OCI-LY3 (cell line): ENCODE results near the gene PITRM1.

ENCODE experiments used
- H2AFZ ChIP-seq: fragments of 200-600, 300-600 bp; shearing (Covaris generic); 2 replicates; pipeline ENCODE4 v1.6.0; 2014; ENCODE audit warnings: antibody characterized with exemption, low read depth, low read length
- H3K27ac ChIP-seq: fragments of 200-600, 300-600 bp; sonication (generic); 2 replicates; pipeline ENCODE4 v1.5.1; 2014; ENCODE audit warnings: mild to moderate bottlenecking, low read length, moderate library complexity, mixed read lengths
- H3K27me3 ChIP-seq: fragments of 200-600, 300-600 bp; sonication (generic); 2 replicates; pipeline ENCODE4 v1.6.1; 2014; ENCODE audit warnings: low read depth, low read length, mixed read lengths
- H3K36me3 ChIP-seq: fragments of 200-600, 300-600 bp; sonication (generic); replicated peaks from 2 replicates; pipeline ENCODE3; 2014; ENCODE audit warnings: low read depth, low read length, mixed read lengths
- H3K4me1 ChIP-seq: fragments of 300-600, 200-600 bp; sonication (generic); 2 replicates; pipeline ENCODE4 v1.6.1; 2014; ENCODE audit warnings: low read length, mixed read lengths
- H3K4me2 ChIP-seq: fragments of 200-600, 300-600 bp; sonication (generic); 2 replicates; pipeline ENCODE4 v1.6.1; 2014; ENCODE audit warnings: low read length, mixed read lengths
- H3K4me3 ChIP-seq: fragments of 300-600, 200-600 bp; sonication (generic); 2 replicates; pipeline ENCODE4 v1.5.1; 2014; ENCODE audit warnings: antibody characterized with exemption, mild to moderate bottlenecking, low read length, moderate library complexity
- H3K79me2 ChIP-seq: fragments of 300-600, 200-600 bp; shearing (Covaris generic); 2 replicates; pipeline ENCODE4 v1.6.1; 2014; ENCODE audit warnings: mild to moderate bottlenecking, low read length, mixed read lengths
- H3K9ac ChIP-seq: fragments of 300-600, 200-600 bp; shearing (Covaris generic); 2 replicates; pipeline ENCODE4 v1.6.0; 2014; ENCODE audit warnings: mild to moderate bottlenecking, low read length, moderate library complexity
- H3K9me3 ChIP-seq: fragments of 200-600, 300-600 bp; shearing (Covaris generic); 2 replicates; pipeline ENCODE4 v1.6.1; 2014; ENCODE audit warnings: low read length, mixed read lengths; ENCODE audit not compliant: insufficient read depth
- H4K20me1 ChIP-seq: fragments of 200-600, 300-600 bp; sonication (generic); 2 replicates; pipeline ENCODE4 v1.6.1; 2016; ENCODE audit warnings: low read length, mixed read lengths; ENCODE audit not compliant: insufficient read depth
- CTCF ChIP-seq: fragments of 200-600, 300-600 bp; sonication (generic); IDR thresholded peaks from 2 replicates; pipeline ENCODE4 v1.5.1; 2014; ENCODE audit warnings: antibody characterized with exemption, low read length, low read depth
- EZH2phosphoT487 ChIP-seq: fragments of 200-600 bp; shearing (Covaris generic); IDR thresholded peaks from 2 replicates; pipeline ENCODE4 v1.6.1; 2018; ENCODE audit warnings: antibody characterized with exemption, mixed run types, low read depth

Gene PITRM1

GRCh38 chr10:3154666-3155065, 17.9 kb downstream of the PITRM1 start:
- Histone ChIP-seq H3K9ac (no peak overlapping the region), H4K20me1 (no peaks in the 10 kb centered on the region), H3K9me3 (no peaks in the 10 kb centered on the region), H3K36me3 (peaks cover 2% of the 10 kb centered on the region), H3K79me2 (no peaks in the 10 kb centered on the region), H3K4me1 (no peaks in the 10 kb centered on the region), H3K27ac (no peak overlapping the region), H3K4me2 (no peak overlapping the region), H3K27me3 (no peaks in the 10 kb centered on the region), H2AFZ (no peak overlapping the region), H3K4me3 (no peak overlapping the region)
- TF ChIP-seq CTCF: no peak
- TF ChIP-seq EZH2phosphoT487: no peak

GRCh38 chr10:3152566-3152935, 20.0 kb downstream of the PITRM1 start:
- Histone ChIP-seq H3K4me3 (no peak overlapping the region), H3K27me3 (no peaks in the 10 kb centered on the region), H3K27ac (no peak overlapping the region), H4K20me1 (no peaks in the 10 kb centered on the region), H2AFZ (no peak overlapping the region), H3K36me3 (peaks cover 2% of the 10 kb centered on the region), H3K4me2 (no peak overlapping the region), H3K9me3 (no peaks in the 10 kb centered on the region), H3K9ac (no peak overlapping the region), H3K4me1 (no peaks in the 10 kb centered on the region), H3K79me2 (no peaks in the 10 kb centered on the region)
- TF ChIP-seq EZH2phosphoT487 (no peak), CTCF (no peak)

- no peaks in the 10 kb centered on the region for H3K79me2 ChIP-seq
- H3K9ac ChIP-seq: no peak overlapping the region
- TF ChIP-seq CTCF: no peak
- no peak for TF ChIP-seq EZH2phosphoT487
- H3K36me3 ChIP-seq: no peaks in the 10 kb centered on the region
- no peak overlapping the region for H2AFZ ChIP-seq
- H3K4me3 ChIP-seq: no peak overlapping the region
- no peak overlapping the region for H3K27ac ChIP-seq
- no peaks in the 10 kb centered on the region for H3K27me3 ChIP-seq
- no peaks in the 10 kb centered on the region for H3K9me3 ChIP-seq
- H4K20me1 ChIP-seq: no peaks in the 10 kb centered on the region
- H3K4me2 ChIP-seq: no peak overlapping the region
- H3K4me1 ChIP-seq: no peaks in the 10 kb centered on the region
These were observed 20.6 kb downstream of the PITRM1 start for GRCh38 chr10:3151889-3152565.

- Histone ChIP-seq H3K4me1 (no peaks in the 10 kb centered on the region), H3K4me2 (no peak overlapping the region), H3K4me3 (no peak overlapping the region), H3K9me3 (no peaks in the 10 kb centered on the region), H3K27ac (no peak overlapping the region), H2AFZ (no peak overlapping the region), H3K79me2 (no peaks in the 10 kb centered on the region), H3K27me3 (no peaks in the 10 kb centered on the region), H3K9ac (no peak overlapping the region), H3K36me3 (no peaks in the 10 kb centered on the region), H4K20me1 (no peaks in the 10 kb centered on the region)
- no peak for TF ChIP-seq EZH2phosphoT487
These were observed 21.6 kb downstream of the PITRM1 start for GRCh38 chr10:3150961-3151360.
